HS-27A (cell line): ENCODE data around the gene PIGU.
"Not testable (repeated sequence)": the region's sequence is repeated elsewhere in the genome, so short reads cannot be mapped to it uniquely, and the experiment has no call there.

Source experiments
- DNase-seq: peaks from one replicate; pipeline ENCODE4 v3.0.0-alpha.2; 2012; ENCODE audit warnings: low read depth, missing footprints

Gene PIGU

DNA sequence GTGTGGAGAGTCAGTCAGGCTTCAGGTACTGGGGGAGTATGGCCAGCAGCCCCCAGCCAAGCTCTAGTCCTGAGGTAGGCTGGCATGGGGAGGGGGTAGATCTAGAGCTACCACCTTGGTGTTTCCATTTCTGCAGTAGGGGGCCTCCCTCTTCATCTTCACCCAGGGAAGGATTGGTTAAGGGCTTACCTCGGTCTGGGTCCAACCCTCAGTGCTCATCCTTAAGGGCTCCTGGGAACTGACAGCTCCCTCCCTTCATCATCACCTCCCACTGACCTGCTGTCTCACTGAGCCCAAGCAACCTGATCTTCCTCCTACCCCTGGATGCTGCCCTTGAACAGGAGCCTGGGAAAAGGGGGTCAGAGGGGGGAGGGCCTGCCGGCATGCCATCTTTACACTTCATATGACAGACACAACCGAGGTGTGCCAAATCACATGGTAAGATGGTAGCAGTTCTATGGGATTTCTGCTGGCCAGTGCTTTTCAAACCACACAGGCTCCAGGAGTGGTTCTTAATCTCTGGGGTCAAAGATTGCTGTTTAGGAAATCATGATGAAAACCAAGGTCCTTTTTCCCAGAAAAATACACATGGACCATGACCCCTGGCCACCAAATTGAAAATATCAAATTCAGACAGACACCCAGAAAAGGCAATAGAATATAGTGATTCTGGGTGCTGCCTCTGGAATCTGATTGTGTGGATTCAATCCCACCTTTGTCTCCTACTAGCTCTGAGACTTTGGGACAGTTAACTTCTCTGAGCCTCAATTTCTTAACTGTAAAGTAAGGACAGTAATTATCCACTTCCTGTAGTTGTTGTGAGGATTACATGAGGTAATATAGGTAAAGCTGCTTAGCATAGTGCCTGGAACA lies 30.3 kb upstream of the PIGU start:
- DNase-seq = no peak

GRCh38 chr20:34706302-34706875 lies 29.5 kb upstream of the PIGU start:
- DNase-seq = no peak

GRCh38 chr20:34705397-34706301 lies 28.8 kb upstream of the PIGU start:
- DNase-seq = no peak

GRCh38 chr20:34705008-34705396 lies 28.1 kb upstream of the PIGU start:
- no peak for DNase-seq

GRCh38 chr20:34704177-34705007 lies 27.5 kb upstream of the PIGU start, which contains the start of gene TP53INP2:
TP53INP2 (plus strand) TSS chr20:34704344; CDS start chr20:34708740, 4,396 bp downstream.
- DNase-seq = no peak

- DNase-seq = no peak
Measured at GRCh38 chr20:34703424-34704176, 26.7 kb upstream of the PIGU start.

DNA sequence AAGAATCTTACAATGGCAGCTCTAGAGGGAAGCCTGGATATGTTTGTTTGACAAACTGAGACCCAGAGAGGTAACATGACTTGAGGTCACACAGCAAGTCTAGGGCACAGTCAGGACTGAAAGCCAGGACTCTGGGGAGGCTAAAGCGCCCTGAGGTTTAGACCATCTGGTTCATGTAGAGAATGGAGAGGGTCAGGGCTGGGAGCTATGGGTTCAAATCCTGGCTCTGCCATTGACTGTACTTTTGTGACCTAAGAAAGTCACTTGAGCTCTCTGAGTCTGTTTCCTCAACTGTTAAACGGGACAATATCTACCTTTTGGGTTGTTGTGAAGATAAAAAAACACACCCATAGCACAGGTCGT lies 26.1 kb upstream of the PIGU start:
- no peak for DNase-seq

DNA sequence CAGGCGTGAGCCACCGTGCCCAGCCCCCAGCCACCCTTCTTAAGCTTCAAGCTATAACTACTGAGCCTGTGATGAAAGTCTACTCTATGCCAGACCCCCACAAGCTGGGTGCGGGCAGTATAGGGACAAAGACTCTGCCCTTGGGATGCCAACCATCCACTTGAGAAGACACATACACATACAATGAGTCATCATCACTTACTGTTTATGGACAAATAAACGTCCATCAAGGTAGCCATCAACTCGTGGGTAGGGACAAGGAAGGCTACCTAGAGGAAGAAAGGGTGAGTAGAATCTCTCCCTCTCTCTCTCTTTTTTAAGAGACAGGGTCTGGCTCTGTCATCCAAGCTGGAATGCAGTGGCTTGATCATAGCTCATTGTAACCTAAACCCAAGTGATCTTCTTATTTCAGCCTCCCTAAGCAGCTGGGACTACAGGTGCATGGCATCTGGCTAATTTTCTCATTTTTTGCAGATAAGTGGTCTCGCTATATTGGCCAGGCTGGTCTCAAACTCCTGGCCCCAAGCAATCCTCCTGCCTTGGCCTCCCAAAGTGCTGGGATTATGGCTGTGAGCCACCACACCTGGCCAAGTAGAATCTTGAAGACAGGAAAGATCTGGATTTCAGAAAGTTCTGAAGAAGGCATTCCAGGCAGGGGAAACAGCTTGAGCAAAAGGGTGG lies 24.7 kb upstream of the PIGU start:
- no peak for DNase-seq

DNA sequence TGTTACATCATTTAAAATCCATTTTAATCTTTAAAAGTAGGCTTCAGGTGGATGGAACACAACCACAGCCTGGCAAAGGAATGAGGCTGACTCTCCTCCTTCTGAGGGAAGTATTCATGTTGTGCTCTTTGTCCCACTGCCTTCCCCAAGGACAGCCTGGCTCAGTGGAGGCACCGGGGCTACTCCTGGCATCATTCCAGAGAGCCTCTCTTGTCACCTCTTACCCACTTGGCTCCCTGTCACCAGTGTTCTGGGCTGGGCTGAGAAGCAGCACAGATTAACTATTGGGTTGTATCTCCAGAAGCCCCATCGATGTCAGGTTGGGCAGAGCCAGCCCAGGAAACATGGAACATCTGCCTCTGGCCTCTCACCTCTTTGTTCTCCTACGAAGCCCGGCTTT lies 16.5 kb upstream of the PIGU start:
- no peak for DNase-seq

GRCh38 chr20:34691838-34692237 lies 14.9 kb upstream of the PIGU start:
- DNase-seq = no peak

GRCh38 chr20:34689486-34689885 lies 12.6 kb upstream of the PIGU start:
- no peak for DNase-seq

- DNase-seq = no peak
Measured at GRCh38 chr20:34683667-34684066, 6.8 kb upstream of the PIGU start.

- DNase-seq = no peak
Measured at GRCh38 chr20:34680586-34681175, 3.8 kb upstream of the PIGU start.

DNA sequence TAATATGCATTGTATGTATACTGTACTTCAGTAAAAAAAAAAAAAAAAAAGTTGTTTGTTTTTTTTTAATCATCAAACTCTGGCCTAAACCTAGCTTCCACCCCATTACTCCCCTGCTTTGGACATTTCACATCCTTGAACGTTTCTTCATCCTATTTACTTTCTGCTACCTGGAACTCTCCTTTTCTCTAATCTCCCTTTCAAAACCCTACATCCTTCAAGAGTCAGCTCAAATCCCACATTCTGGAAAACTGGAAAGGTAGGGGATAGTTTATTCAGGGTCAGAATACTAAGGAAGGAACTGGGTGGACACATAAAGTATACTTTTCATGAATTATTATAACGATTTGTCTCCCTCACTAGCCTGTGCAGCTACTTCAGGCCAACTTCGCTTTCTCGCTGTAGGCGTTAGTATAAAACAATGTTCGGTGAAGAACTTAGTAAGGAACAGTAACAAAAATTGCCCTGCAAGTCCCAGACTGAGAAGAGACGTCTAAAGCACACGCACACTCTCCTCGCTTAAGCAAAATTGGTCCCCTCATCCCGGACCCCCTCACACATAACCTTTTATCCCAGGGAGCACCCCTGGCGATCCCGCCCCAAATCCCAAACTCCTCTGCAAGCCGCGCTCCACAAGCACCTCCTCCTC lies 775 bp downstream of the PIGU start:
- DNase-seq = no peak

GRCh38 chr20:34675561-34675960 lies 1.3 kb downstream of the PIGU start:
- no peak for DNase-seq

DNA sequence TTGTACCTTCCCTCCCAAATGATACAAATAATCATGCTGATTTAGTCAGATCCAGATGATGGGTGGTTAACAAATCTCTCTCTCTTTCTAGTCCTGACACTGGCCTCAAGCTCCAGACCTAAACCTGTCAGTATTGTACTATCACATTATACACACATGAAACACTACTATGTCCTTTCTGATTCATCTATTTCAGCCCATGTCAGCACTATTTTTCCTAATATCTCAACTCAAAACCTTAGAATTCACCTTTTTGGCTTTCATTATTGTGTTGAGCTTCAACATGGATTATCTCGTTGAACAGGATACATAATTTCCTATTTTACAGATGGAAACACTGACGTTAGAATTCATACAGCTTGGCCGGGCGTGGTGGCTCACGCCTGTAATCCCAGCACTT lies 3.5 kb downstream of the PIGU start:
- no peak for DNase-seq

DNA sequence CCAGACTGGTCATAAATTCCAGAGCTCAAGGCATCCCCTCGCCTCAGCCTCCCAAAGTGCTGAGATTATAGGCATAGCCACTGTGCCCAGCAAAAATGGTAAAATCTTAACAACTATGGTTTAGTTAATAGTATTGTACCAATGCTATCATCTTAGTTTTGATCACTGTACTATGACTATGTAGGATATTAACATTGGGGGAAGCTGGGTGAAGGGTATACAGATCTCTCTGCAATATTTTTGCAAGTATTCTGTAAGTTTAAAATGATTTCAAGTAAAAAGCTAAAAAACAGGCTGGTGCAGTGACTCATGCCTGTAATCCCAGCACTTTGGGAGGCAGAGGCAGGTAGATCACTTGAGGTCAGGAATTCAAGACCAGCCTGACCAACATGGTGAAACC lies 7.8 kb downstream of the PIGU start:
- DNase-seq = no peak

- not testable (repeated sequence) for DNase-seq
Measured at GRCh38 chr20:34664751-34665150, 12.1 kb downstream of the PIGU start.

DNA sequence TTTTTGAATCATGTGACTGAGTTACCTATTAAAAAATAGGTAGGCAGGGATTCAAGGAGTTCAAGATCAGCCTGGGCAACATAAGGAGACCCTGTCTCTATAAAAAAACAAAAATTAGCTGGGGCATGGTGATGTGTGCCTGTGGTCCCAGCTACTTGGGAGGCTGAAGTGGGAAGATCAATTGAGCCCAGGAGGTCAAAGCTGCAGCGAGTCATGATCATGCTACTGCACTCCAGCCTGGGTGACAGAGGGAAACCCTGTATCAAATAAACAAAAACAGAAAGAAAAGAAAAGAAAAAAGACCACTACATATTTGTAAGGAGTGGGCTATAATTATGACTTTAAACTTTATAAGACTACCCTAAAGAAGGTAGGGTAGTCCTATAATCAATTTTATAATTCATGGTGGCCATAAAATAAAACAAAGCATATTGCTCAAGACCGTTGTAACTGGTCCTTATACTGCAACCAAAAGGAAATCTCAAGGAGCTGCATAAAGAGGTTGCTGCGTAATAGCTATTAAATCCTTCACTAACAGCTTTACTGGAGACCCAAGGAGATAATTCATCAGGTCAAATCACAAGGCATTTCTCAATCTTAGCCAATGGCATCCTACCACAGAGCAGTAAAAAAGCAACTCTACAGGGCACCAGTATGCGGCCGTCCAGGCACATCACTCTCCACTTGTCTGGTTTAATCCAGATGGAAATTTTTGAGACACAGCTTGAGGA lies 13.5 kb downstream of the PIGU start:
- DNase-seq = no peak
